ENCODE measurements around the gene RBM47. TPM values are rescaled to one million over a fixed set of nuclear protein-coding genes. Genes with fewer than 3 reads are reported as not detected.
"Not testable (repeated sequence)": the region's sequence is repeated elsewhere in the genome, so short reads cannot be mapped to it uniquely, and the experiment has no call there.

The RBM47 gene
- total RNA-seq, 5 donors from 2014 or later (not counting 1 experiment from before 2014, with no cell fraction given): 0.19 to 1.3 (median 0.79) TPM

DNA sequence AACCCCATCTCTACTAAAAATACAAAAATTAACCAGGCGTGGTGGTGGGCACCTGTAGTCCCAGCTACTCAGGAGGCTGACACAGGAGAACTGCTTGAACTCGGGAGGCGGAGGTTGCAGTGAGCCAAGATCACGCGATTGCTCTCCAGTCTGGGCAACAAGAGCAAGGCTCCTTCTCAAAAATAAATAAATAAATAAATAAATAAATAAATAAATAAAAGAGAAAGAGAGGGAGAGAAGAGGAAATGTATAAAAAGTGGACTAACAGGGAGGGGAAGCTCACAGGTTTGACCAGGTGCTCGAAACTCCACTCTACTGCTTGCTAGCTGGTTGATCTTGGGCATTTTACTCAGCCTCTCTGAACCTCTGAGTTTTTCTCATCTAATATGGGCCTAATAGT lies 84.2 kb downstream of the RBM47 start:
- 100% methylated on average over 1 of the region's 6 CpGs for WGBS (ENCODE audit: insufficient coverage)
- H3K4me3 Mint-ChIP-seq, CTCF ChIA-PET: not testable (repeated sequence)

DNA sequence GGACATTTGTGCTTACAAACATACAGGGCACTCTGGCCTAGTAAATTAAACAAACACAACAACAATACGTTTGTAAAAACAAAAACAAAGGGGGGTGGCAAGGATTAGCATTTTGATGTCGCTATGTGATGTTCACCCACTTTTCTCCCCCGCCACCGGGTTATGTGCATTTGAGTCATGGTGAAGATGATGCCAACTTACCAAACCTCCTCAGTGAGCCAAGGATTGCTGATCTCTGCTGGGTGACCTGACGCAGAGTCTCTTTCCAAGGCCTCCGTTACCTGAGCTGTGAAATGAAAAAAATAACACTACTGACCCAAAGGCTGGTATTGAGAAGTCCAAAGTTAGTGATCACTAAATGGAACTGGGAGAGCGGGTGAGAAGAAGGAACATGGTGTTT lies 85.4 kb downstream of the RBM47 start:
- H3K27ac Mint-ChIP-seq: no peak overlapping the region
- H3K36me3 ChIP-seq (ENCODE audit: control insufficient read depth in 2 of 2, extremely low read depth in 1 of 2, insufficient read depth in 1 of 2, low read length in 1 of 2): no peaks in the 10 kb centered on the region
- no peaks in the 10 kb centered on the region for H3K27me3 Mint-ChIP-seq
- CTCF ChIA-PET: no interaction called here
- no peak for DNase-seq
- no peaks in the 10 kb centered on the region for H3K4me1 ChIP-seq (ENCODE audit: control insufficient read depth in 1 of 2, extremely low read depth in 1 of 2, insufficient read depth in 2 of 2, low read length in 2 of 2)
- no peaks in the 10 kb centered on the region for H3K27me3 ChIP-seq (replicated peaks in 1 of 2; ENCODE audit: control insufficient read depth in 2 of 2, extremely low read depth in 1 of 2, insufficient read depth in 2 of 2, low read length in 1 of 2)
- 100% methylated on average over 2 of the region's 7 CpGs for WGBS (ENCODE audit: insufficient coverage)
- H3K4me1 Mint-ChIP-seq: peaks cover 0 to 7% (median 0%) of the 10 kb centered on the region in 3 donors
- H3K36me3 Mint-ChIP-seq: no peaks in the 10 kb centered on the region
- H3K9me3 Mint-ChIP-seq: no peaks in the 10 kb centered on the region
- H3K4me3 ChIP-seq (ENCODE audit: control insufficient read depth in 1 of 2, extremely low read depth in 1 of 2, low read length in 1 of 2): no peak overlapping the region
- H3K4me3 Mint-ChIP-seq: no peak overlapping the region
- no peak overlapping the region for H3K27ac ChIP-seq (ENCODE audit: low read length)
- ATAC-seq (replicated peaks in 1 of 4): no peak
- POLR2A ChIA-PET: no interaction called here
- no peaks in the 10 kb centered on the region for H3K9me3 ChIP-seq

More for the DNA sequence above, 84.2 kb downstream of the RBM47 start:
- DNase-seq; H3K9me3 ChIP-seq; H3K4me3 ChIP-seq (ENCODE audit: control insufficient read depth in 1 of 2, extremely low read depth in 1 of 2, low read length in 1 of 2); H3K4me1 Mint-ChIP-seq; H3K9me3 Mint-ChIP-seq; H3K4me1 ChIP-seq (ENCODE audit: control insufficient read depth in 1 of 2, extremely low read depth in 1 of 2, insufficient read depth in 2 of 2, low read length in 2 of 2); ATAC-seq (replicated peaks in 1 of 4); H3K27me3 ChIP-seq (replicated peaks in 1 of 2; ENCODE audit: control insufficient read depth in 2 of 2, extremely low read depth in 1 of 2, insufficient read depth in 2 of 2, low read length in 1 of 2); POLR2A ChIA-PET; H3K27ac ChIP-seq (ENCODE audit: low read length); H3K36me3 ChIP-seq (ENCODE audit: control insufficient read depth in 2 of 2, extremely low read depth in 1 of 2, insufficient read depth in 1 of 2, low read length in 1 of 2); H3K36me3 Mint-ChIP-seq; H3K27ac Mint-ChIP-seq; H3K27me3 Mint-ChIP-seq: not testable (repeated sequence)

DNA sequence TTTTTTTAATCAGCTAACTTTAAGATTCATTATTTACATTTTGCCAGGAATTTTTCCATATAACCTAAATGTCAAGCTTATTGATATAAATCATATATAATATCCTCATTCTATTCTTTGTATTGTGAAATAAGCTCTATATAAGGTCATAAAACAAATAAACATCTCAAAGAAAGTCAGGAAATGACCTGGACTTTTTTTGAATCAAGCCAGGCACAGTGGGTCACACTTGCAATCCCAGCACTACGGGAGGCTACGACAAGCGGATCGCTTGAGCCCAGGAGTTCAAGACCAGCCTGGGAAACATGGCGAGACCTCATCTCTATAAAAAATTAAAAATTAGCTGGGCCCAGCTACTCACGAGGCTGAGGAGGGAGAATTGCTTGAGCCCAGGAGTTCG lies 88.9 kb downstream of the RBM47 start:
- H3K27me3 ChIP-seq (replicated peaks in 1 of 2; ENCODE audit: control insufficient read depth in 2 of 2, extremely low read depth in 1 of 2, insufficient read depth in 2 of 2, low read length in 1 of 2): no peaks in the 10 kb centered on the region
- no peak overlapping the region for H3K27ac Mint-ChIP-seq
- H3K9me3 Mint-ChIP-seq: no peaks in the 10 kb centered on the region
- ChIA-PET POLR2A (interaction anchor here (0.7 kb wide), 2 partner anchors 158 to 201 kb away, joined by 6 to 9 read pairs; no protein-coding TSS in a partner anchor), CTCF (interaction anchor here (0.5 to 0.6 kb wide), 3 partner anchors 15 to 592 kb away, joined by 3 to 6 read pairs (median 3); no protein-coding TSS in a partner anchor)
- no peak overlapping the region for H3K4me3 ChIP-seq (ENCODE audit: control insufficient read depth in 1 of 2, extremely low read depth in 1 of 2, low read length in 1 of 2)
- no peaks in the 10 kb centered on the region for H3K36me3 Mint-ChIP-seq
- H3K9me3 ChIP-seq: no peaks in the 10 kb centered on the region
- H3K27ac ChIP-seq (ENCODE audit: low read length): no peak overlapping the region
- DNase-seq (no peak), ATAC-seq (replicated peaks in 1 of 4) (no peak)
- H3K4me1 Mint-ChIP-seq: no peaks in the 10 kb centered on the region
- H3K27me3 Mint-ChIP-seq: no peaks in the 10 kb centered on the region
- H3K36me3 ChIP-seq (ENCODE audit: control insufficient read depth in 2 of 2, extremely low read depth in 1 of 2, insufficient read depth in 1 of 2, low read length in 1 of 2): no peaks in the 10 kb centered on the region
- no peak overlapping the region for H3K4me3 Mint-ChIP-seq
- H3K4me1 ChIP-seq (ENCODE audit: control insufficient read depth in 1 of 2, extremely low read depth in 1 of 2, insufficient read depth in 2 of 2, low read length in 2 of 2): no peaks in the 10 kb centered on the region
- WGBS (ENCODE audit: insufficient coverage): 100% methylated on average over 2 of the region's 7 CpGs

DNA sequence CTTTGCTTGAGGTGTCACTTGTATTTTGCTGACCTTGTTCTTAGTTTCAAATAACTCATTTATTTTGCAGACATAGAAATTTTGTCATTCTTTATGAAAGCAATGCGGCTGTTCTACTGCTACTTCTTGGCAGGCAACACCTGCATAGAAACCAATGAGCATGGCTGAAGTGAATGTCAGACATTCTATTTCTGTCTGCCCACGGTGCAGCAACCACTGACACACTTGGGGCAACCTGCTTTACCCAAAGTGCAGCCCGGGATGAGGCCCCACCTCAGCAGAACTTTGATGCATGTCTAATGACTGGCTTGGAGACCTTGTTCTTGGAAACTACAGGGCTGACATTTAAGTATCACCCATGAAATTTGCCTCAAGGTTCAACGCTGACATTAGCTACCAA lies 93.6 kb downstream of the RBM47 start:
- Histone ChIP-seq H3K4me1 (ENCODE audit: control insufficient read depth in 1 of 2, extremely low read depth in 1 of 2, insufficient read depth in 2 of 2, low read length in 2 of 2) (no peaks in the 10 kb centered on the region), H3K27me3 (replicated peaks in 1 of 2; ENCODE audit: control insufficient read depth in 2 of 2, extremely low read depth in 1 of 2, insufficient read depth in 2 of 2, low read length in 1 of 2) (no peaks in the 10 kb centered on the region), H3K9me3 (no peaks in the 10 kb centered on the region), H3K36me3 (ENCODE audit: control insufficient read depth in 2 of 2, extremely low read depth in 1 of 2, insufficient read depth in 1 of 2, low read length in 1 of 2) (no peaks in the 10 kb centered on the region), H3K27ac (ENCODE audit: low read length) (no peak overlapping the region), H3K4me3 (ENCODE audit: control insufficient read depth in 1 of 2, extremely low read depth in 1 of 2, low read length in 1 of 2) (no peak overlapping the region)
- no peaks in the 10 kb centered on the region for H3K36me3 Mint-ChIP-seq
- DNase-seq (no peak), ATAC-seq (replicated peaks in 1 of 4) (no peak)
- H3K27me3 Mint-ChIP-seq: no peaks in the 10 kb centered on the region
- CTCF ChIA-PET: no interaction called here
- POLR2A ChIA-PET: no interaction called here
- no peaks in the 10 kb centered on the region for H3K9me3 Mint-ChIP-seq
- WGBS (ENCODE audit: insufficient coverage): 82% methylated on average over 4 of the region's 4 CpGs
- no peak overlapping the region for H3K27ac Mint-ChIP-seq
- H3K4me1 Mint-ChIP-seq: peaks cover 0 to 6% (median 5%) of the 10 kb centered on the region in 3 donors
- no peak overlapping the region for H3K4me3 Mint-ChIP-seq

DNA sequence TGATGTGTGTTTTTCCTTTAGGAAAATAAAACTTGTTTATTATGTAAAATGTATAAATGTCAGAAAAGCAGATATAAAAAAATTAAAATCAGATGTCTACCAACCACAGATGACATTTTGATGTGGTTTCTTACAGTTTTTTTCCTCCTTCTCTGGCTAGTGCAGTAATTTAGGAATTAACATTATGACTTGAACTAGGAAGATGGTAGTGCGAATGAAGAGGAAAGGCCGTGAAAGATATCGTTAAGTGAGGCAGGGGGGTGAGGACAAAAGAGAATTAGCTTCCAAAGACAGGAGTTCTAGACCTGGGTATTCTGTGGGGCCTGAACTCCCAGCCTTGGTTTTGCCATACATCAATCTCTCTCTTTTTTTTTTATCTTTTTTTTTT lies 98.0 kb downstream of the RBM47 start:
- peaks cover 0 to 3% of the 10 kb centered on the region in 2 experiments for H3K27me3 ChIP-seq (replicated peaks in 1 of 2; ENCODE audit: control insufficient read depth in 2 of 2, extremely low read depth in 1 of 2, insufficient read depth in 2 of 2, low read length in 1 of 2)
- no peaks in the 10 kb centered on the region for H3K9me3 ChIP-seq
- no peak overlapping the region for H3K27ac ChIP-seq (ENCODE audit: low read length)
- Mint-ChIP-seq H3K36me3 (no peaks in the 10 kb centered on the region), H3K4me3 (no peak overlapping the region), H3K9me3 (no peaks in the 10 kb centered on the region), H3K27ac (no peak overlapping the region), H3K27me3 (no peaks in the 10 kb centered on the region), H3K4me1 (peaks cover 0 to 6% (median 5%) of the 10 kb centered on the region in 3 donors)
- no peak overlapping the region for H3K4me3 ChIP-seq (ENCODE audit: control insufficient read depth in 1 of 2, extremely low read depth in 1 of 2, low read length in 1 of 2)
- no peak for ATAC-seq (replicated peaks in 1 of 4)
- H3K36me3 ChIP-seq (ENCODE audit: control insufficient read depth in 2 of 2, extremely low read depth in 1 of 2, insufficient read depth in 1 of 2, low read length in 1 of 2): no peaks in the 10 kb centered on the region
- no peaks in the 10 kb centered on the region for H3K4me1 ChIP-seq (ENCODE audit: control insufficient read depth in 1 of 2, extremely low read depth in 1 of 2, insufficient read depth in 2 of 2, low read length in 2 of 2)
- CTCF ChIA-PET: no interaction called here
- DNase-seq: no peak
- no CpG with 5 or more reads among the region's 3 CpGs for WGBS (ENCODE audit: insufficient coverage)
- POLR2A ChIA-PET: no interaction called here

DNA sequence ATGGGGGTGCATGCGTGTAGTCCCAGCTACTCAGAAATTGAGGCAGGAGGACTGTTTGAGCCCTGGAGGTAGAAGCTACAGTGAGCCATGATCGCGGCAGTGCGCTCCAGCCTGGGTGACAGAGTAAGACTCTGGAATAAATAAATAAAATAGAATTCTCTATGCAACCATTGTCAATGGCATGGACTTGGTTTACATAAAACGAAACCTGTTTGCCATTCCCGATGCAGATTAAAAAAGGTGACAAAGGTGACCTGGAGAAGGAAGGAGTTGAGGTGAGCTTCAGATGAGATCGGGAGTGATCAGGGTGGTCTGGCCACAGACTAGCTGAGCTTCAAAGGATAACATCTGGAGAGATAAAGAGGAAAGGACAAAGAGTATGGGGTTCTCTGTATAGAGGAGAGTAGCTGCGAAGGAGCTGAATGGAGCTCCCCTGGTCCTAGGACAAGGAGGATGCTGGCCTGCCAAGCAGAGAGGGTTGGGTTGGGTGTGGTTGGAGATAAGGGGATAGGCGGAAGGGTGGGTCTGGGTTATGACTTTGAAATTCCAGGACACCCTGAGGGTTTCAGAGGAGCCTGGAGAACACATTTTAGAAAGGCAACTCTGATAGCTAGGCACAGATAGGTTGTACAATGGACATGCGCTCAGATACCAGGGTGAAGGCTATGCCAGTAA lies 98.6 kb downstream of the RBM47 start:
- POLR2A ChIA-PET: no interaction called here
- no peaks in the 10 kb centered on the region for H3K36me3 Mint-ChIP-seq
- Histone ChIP-seq H3K36me3 (ENCODE audit: control insufficient read depth in 2 of 2, extremely low read depth in 1 of 2, insufficient read depth in 1 of 2, low read length in 1 of 2) (no peaks in the 10 kb centered on the region), H3K9me3 (no peaks in the 10 kb centered on the region), H3K4me1 (ENCODE audit: control insufficient read depth in 1 of 2, extremely low read depth in 1 of 2, insufficient read depth in 2 of 2, low read length in 2 of 2) (no peaks in the 10 kb centered on the region), H3K27ac (ENCODE audit: low read length) (no peak overlapping the region), H3K27me3 (replicated peaks in 1 of 2; ENCODE audit: control insufficient read depth in 2 of 2, extremely low read depth in 1 of 2, insufficient read depth in 2 of 2, low read length in 1 of 2) (peaks cover 0 to 3% of the 10 kb centered on the region in 2 experiments), H3K4me3 (ENCODE audit: control insufficient read depth in 1 of 2, extremely low read depth in 1 of 2, low read length in 1 of 2) (no peak overlapping the region)
- H3K9me3 Mint-ChIP-seq: no peaks in the 10 kb centered on the region
- 91% methylated on average over 6 of the region's 10 CpGs for WGBS (ENCODE audit: insufficient coverage)
- no peaks in the 10 kb centered on the region for H3K27me3 Mint-ChIP-seq
- DNase-seq: no peak
- H3K4me3 Mint-ChIP-seq: no peak overlapping the region
- no peak for ATAC-seq (replicated peaks in 1 of 4)
- peaks cover 0 to 6% (median 5%) of the 10 kb centered on the region in 3 donors for H3K4me1 Mint-ChIP-seq
- H3K27ac Mint-ChIP-seq: no peak overlapping the region
- CTCF ChIA-PET: no interaction called here
